ENCODE measurements around the gene LARP4. TPM values are rescaled to one million over a fixed set of nuclear protein-coding genes. Genes with fewer than 3 reads are reported as not detected.

Gene LARP4
- total and polyA plus RNA-seq, 7 donors = 21.2 to 89.5 (median 73.5) TPM

DNA sequence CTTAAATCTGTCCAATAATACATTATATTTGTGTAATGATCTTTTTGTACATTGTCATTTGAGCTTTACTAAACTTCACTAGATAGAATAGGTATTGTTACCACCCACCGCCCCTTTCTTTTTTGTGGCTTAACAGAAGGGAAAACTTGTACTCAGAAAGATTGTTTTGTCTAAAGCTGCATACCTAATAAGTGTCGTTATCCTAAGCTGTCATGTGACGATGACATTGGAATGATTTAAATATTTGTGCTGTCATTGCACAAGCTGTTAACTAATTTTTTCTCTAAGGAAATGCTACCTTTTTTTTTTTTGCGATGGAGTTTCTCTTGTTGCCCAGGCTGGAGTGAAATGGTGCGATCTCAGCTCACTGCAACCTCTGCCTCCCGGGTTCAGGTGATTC, 107.7 kb downstream of the LARP4 start:
- DNase-seq = no peak
- ATAC-seq = no peak
- Histone ChIP-seq H3K27me3 (ENCODE audit: insufficient read depth in 3 of 3, low read length in 2 of 3) (no peaks in the 10 kb centered on the region), H3K4me3 (no peak overlapping the region), H3K36me3 (ENCODE audit: insufficient read depth in 1 of 2, low read depth in 1 of 2) (no peaks in the 10 kb centered on the region), H3K4me1 (peaks cover 47% of the 10 kb centered on the region), H3K27ac (peak overlapping the region; percentile 2), H3K9me3 (no peaks in the 10 kb centered on the region)
- intact Hi-C loops (cut with DNase I) = loop anchor here (5.0 kb wide), 2 partner anchors 64 to 229 kb away; no protein-coding TSS in a partner anchor
- WGBS, 3 donors = 56 to 75% (median 69%) methylated on average over 6 of the region's 6 CpGs
- TF ChIP-seq, protein P1, sequence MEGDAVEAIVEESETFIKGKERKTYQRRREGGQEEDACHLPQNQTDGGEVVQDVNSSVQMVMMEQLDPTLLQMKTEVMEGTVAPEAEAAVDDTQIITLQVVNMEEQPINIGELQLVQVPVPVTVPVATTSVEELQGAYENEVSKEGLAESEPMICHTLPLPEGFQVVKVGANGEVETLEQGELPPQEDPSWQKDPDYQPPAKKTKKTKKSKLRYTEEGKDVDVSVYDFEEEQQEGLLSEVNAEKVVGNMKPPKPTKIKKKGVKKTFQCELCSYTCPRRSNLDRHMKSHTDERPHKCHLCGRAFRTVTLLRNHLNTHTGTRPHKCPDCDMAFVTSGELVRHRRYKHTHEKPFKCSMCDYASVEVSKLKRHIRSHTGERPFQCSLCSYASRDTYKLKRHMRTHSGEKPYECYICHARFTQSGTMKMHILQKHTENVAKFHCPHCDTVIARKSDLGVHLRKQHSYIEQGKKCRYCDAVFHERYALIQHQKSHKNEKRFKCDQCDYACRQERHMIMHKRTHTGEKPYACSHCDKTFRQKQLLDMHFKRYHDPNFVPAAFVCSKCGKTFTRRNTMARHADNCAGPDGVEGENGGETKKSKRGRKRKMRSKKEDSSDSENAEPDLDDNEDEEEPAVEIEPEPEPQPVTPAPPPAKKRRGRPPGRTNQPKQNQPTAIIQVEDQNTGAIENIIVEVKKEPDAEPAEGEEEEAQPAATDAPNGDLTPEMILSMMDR (IDR thresholded peaks at IDR 0.05) = no peak

DNA sequence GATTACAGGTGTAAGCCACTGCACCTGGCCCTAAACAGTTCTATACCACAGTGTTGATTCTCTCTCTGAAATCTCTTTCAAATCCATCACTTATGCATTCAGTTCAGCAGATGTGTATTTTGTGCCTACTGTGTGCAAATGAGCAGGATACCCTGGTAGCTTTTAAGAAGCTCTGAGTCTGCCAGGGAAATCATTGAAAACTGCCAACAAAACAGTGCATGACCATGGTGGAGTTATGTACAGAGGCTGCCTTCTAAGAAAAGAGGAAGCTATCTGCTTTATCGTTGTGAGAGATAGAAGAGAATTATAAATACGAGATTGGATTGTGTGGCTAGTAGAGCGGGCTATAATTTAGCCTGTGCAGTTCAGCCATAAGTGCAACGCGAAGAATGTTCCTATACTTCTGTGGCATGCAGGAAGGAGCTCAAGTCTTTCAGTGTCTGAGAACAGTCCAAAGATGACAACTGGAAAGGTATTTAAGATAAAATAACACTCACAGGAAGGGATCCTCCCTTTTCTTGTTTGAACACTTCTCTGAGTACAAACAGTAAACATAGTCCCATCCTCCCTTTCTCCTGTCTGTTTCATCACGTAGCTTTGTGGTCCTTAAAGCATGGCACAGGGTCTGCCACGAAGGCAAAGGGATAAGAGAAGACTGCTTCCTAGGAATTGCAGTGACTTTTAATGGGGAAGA, 108.4 kb downstream of the LARP4 start:
- no peak for DNase-seq
- no peaks in the 10 kb centered on the region for H3K36me3 ChIP-seq (ENCODE audit: insufficient read depth in 1 of 2, low read depth in 1 of 2)
- WGBS, 3 donors = 56 to 60% (median 58%) methylated on average over 7 of the region's 7 CpGs
- H3K27me3 ChIP-seq (ENCODE audit: insufficient read depth in 3 of 3, low read length in 2 of 3) = no peaks in the 10 kb centered on the region
- no peak overlapping the region for H3K4me3 ChIP-seq
- H3K9me3 ChIP-seq = no peaks in the 10 kb centered on the region
- ATAC-seq = no peak
- H3K4me1 ChIP-seq = peaks cover 47% of the 10 kb centered on the region
- TF ChIP-seq, protein P1 (IDR thresholded peaks at IDR 0.05) = no peak
- no peak overlapping the region for H3K27ac ChIP-seq
- intact Hi-C loops (cut with DNase I) = loop anchor here (5.0 kb wide), 2 partner anchors 63 to 228 kb away; no protein-coding TSS in a partner anchor

DNA sequence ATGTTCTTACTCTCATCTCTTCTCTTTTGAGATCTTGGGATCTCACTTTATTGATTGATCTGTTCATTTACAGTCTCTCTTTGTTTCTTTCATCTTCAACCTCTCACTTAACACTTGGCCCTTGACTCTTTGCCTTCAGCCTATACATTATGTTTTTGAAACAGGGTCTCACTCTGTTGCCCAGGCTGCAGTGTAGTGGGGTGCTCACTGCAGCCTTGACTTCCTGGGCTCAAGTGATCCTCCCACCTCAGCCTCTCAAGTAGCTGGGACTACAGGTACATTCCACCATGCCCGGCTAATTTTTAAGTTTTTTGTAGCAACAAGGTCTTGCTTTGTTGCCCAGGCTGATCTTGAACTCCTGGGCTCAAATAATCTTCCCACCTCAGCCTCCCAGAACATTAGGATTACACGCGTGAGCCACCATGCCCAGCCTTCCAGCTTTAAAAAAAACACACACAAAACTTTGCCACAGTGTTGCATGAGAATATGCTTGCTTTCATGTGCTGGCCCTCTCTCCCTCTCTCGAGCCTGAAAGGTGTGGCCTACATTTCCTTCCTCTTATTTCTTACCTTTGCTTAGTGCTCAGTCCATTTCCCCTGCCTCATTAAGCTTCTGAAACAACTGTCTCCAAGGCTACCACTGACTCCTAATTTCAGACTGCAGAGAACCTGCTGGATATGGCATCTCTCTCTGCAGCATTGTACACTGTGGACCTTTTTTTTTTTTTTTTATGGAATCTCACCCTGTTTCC, 114.0 kb downstream of the LARP4 start:
- intact Hi-C loops (cut with DNase I) = no loop called here
- no peak for ATAC-seq
- peaks cover 29% of the 10 kb centered on the region for H3K4me1 ChIP-seq
- no peaks in the 10 kb centered on the region for H3K36me3 ChIP-seq (ENCODE audit: insufficient read depth in 1 of 2, low read depth in 1 of 2)
- H3K27ac ChIP-seq = no peak overlapping the region
- 81 to 83% (median 83%) methylated on average over 4 of the region's 4 CpGs for WGBS, 3 donors
- TF ChIP-seq, protein P1 (IDR thresholded peaks at IDR 0.05) = no peak
- H3K4me3 ChIP-seq = no peak overlapping the region
- no peaks in the 10 kb centered on the region for H3K9me3 ChIP-seq
- H3K27me3 ChIP-seq (ENCODE audit: insufficient read depth in 3 of 3, low read length in 2 of 3) = no peaks in the 10 kb centered on the region
- no peak for DNase-seq

DNA sequence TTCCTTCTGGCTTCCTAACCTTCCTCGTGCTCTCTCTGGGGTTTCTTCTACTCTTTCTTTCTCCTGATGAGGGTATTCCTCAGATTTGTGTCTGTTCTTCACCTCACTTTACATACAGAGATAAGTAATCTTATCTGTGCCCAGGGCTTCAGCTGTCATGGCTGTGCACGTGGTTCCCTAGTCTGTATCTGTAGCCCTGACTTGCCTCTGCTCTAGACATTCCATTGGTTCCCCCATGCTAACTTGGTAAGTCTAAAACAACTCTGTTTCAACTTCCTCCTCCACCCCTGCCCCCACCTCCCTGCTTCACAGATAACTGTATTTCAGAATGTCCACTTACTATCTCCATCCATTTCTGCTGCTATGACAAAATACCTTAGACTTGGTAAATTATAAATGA, 114.9 kb downstream of the LARP4 start:
- no peaks in the 10 kb centered on the region for H3K36me3 ChIP-seq (ENCODE audit: insufficient read depth in 1 of 2, low read depth in 1 of 2)
- H3K27ac ChIP-seq = no peak overlapping the region
- peaks cover 24% of the 10 kb centered on the region for H3K4me1 ChIP-seq
- H3K4me3 ChIP-seq = no peak overlapping the region
- TF ChIP-seq, protein P1 (IDR thresholded peaks at IDR 0.05) = no peak
- ATAC-seq = no peak
- 78 to 83% (median 78%) methylated on average over 2 of the region's 2 CpGs for WGBS, 3 donors
- no peaks in the 10 kb centered on the region for H3K9me3 ChIP-seq
- intact Hi-C loops (cut with DNase I) = no loop called here
- no peaks in the 10 kb centered on the region for H3K27me3 ChIP-seq (ENCODE audit: insufficient read depth in 3 of 3, low read length in 2 of 3)
- DNase-seq = no peak

Data from psoas muscle (tissue), 8 donors.